ENCODE data around the gene CHST3.
"Not testable (repeated sequence)": the region's sequence is repeated elsewhere in the genome, so short reads cannot be mapped to it uniquely, and the experiment has no call there.

The CHST3 gene

DNA sequence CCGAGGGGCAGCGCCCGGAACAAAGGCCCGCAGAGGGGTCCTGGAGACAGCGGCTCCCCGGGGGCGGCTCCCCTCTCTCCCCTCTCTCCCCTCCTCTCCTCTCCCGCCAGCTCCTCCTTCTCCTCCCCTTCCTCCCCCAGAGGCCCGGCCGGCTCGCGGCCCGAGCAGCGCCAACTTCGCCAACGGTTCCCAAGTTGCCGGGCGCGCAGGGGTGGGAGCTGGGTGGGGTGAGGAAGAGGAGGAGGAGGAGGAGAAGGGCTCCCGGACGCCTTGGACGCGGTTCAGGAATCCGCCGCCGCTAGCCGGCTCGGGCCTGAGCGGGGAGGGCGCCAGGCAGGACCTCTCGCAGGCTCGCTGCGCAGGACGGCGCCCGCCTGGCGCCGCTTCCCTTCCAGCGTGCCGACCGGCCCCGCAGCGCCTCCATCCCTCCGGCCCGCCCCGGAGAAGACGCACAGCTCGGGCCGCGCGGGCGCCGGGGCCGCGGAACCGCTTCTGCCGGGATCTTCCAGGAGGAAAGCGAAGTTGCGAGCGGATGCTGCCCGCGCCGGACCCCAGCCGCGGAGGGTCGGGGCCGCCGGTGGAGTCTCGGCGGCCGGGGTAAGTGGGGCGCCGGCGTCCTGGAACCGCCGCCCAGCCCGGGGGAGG is at the start of gene CHST3:
CHST3 (plus strand) TSS at position 298 of the 645 bp plus-strand sequence. CDS start 41,448 bp downstream, outside the sequence.
- DNase-seq (ENCODE audit: low read depth in 2 of 2), result no peak

- no peak for DNase-seq (ENCODE audit: low read depth in 2 of 2)
Measured at GRCh38 chr10:71916827-71917226, 47.4 kb upstream of the CHST3 start.

GRCh38 chr10:71918992-71919391 is 45.2 kb upstream of the CHST3 start:
- no peak for DNase-seq (ENCODE audit: low read depth in 2 of 2)

GRCh38 chr10:71919956-71920539 is 44.1 kb upstream of the CHST3 start:
- DNase-seq (ENCODE audit: low read depth in 2 of 2), result not testable (repeated sequence)

DNA sequence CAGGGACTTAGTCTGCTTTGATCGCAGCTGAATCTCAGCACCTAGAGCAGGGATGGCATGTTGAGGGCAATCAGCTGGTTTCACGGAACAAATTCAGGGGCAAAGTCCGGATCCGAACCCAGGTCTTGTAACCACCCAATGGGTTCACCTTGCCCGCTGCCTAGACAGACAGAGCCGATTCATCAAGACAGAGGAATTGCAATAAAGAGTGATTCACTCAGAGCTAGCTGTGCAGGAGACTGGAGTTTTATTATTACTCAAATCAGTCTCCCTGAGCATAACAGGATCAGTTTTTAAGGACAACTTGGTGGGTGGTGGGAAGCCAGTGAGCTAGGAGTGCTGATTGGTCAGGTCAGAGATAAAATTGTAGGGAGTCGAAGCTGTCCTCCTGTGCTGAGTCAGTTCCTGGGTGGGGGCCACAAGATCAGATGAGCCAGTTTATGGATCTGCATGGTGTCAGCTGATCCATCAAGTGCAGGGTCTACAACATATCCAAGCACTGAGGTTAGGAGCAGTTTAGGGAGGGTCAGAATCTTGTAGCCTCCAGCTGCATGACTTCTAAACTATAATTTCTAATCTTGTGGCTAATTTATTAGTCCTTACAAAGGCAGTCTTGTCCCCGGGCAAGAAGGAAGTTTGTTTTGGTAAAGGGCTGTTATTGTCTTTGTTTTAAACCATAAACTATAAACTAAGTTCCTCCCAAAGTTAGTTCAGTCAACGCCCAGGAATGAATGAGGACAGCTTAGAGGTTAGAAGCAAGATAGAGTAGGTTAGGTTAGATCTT is 43.5 kb upstream of the CHST3 start:
- DNase-seq (ENCODE audit: low read depth in 2 of 2), result no peak

- DNase-seq (ENCODE audit: low read depth in 2 of 2), result no peak
Measured at GRCh38 chr10:71921324-71922027, 42.7 kb upstream of the CHST3 start.

DNA sequence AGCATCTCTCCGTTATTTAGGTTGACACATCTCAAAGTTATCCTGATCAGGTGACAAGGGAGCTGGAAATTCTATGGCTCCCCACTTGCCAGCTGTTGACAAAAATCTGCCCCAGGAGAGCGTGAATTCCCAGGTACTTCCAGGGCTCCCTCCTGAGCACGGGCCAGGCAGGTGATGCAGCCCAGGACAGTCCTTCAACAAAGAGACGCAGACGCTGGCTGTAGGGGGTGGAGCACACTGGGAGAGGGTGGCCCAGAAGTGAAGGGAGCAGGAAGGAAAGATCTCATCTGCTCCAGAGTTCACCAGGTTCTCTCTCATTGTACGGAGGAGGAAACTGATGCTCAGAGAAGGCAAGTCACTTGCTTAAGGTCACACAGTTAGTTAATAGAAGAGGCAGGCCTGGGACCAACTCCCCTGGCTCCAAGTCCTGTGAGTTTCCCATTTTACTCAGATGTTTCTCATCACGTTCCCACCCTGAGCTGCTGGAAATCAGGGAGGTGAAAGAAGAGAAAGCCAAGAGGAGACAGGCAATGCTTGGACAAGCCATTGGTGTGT is 41.0 kb upstream of the CHST3 start:
- no peak for DNase-seq (ENCODE audit: low read depth in 2 of 2)

- DNase-seq (ENCODE audit: low read depth in 2 of 2), result no peak
Measured at GRCh38 chr10:71924771-71925170, 39.4 kb upstream of the CHST3 start.

GRCh38 chr10:71927159-71927558 is 37.0 kb upstream of the CHST3 start:
- no peak for DNase-seq (ENCODE audit: low read depth in 2 of 2)

- DNase-seq (ENCODE audit: low read depth in 2 of 2), result no peak
Measured at GRCh38 chr10:71927776-71928592, 36.2 kb upstream of the CHST3 start.

DNA sequence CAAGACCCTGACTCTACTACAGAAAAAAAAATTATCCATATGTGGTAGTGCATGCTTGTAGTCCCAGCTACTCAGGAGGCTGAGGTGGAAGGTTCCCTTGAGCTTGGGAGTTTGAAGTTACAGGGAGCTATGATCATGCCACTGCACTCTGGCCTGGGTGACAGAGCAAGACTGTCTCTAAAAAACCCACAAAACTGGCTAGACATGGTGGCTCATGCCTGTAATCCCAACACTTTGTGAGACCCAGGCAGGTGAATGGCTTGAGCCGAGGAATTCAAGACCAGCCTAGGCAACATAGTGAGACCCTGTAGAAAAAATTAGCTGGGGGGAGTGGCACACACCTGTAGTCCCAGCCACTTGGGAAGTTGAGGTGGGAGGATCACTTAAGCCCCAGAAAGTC is 32.9 kb upstream of the CHST3 start:
- no peak for DNase-seq (ENCODE audit: low read depth in 2 of 2)

DNA sequence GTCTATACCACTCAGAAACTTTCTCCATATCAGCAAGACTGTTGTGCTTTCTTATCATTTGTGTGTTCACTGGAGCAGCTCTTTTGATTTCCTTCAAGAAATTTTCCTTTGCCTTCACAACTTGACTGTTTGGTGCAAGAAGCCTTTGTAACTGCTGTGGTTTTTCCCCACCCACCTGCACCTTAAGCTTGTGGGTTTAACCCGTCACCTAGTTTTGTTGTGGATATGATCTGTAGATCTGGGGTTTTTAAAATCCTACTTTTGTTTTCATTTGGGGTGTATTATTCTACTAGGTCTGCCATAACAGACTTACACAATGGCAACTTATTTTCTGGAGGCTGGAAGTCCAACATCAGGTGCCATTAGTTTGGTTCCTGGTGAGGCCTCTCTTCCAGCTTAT is 30.5 kb upstream of the CHST3 start:
- peak; percentile 16 to 50 for DNase-seq (ENCODE audit: low read depth in 2 of 2)

DNA sequence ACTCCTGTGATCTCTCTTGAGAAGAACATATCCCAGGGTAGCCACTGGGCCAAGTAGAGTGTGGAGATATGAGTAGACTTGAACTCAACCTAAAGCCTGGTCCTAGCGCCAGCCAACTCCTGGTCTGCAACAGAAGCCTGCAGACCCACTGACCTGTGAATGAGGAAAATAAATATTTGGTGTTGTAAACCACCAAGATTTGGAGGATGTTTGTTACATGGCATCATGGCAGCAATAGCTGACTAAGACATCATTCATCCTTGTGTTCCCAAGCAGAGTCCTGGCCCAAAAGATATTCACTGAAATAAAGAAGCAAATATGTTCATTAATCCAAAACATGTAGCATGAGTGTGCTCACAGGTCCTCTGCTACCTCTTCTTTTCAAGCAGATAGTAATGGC is 26.0 kb upstream of the CHST3 start:
- DNase-seq (ENCODE audit: low read depth in 2 of 2), result no peak

DNA sequence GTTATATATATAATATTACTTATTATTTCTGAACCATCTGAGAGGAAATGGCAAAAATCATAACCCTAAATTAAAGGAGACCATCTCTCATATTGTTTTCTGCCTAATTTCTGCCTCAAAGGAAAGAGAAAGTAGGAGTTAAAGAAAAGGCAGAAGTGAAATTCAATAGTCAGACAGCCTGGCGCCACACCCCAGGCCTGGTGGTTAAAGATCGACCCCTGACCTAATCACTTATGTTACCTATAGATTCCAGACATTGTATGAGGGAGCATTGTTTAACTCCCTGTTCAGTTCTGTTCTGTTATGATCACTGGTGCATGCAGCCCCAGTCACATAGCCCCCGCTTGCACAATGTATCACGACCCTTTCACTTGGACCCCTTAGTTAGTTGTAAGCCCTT is 24.9 kb upstream of the CHST3 start:
- no peak for DNase-seq (ENCODE audit: low read depth in 2 of 2)

DNA sequence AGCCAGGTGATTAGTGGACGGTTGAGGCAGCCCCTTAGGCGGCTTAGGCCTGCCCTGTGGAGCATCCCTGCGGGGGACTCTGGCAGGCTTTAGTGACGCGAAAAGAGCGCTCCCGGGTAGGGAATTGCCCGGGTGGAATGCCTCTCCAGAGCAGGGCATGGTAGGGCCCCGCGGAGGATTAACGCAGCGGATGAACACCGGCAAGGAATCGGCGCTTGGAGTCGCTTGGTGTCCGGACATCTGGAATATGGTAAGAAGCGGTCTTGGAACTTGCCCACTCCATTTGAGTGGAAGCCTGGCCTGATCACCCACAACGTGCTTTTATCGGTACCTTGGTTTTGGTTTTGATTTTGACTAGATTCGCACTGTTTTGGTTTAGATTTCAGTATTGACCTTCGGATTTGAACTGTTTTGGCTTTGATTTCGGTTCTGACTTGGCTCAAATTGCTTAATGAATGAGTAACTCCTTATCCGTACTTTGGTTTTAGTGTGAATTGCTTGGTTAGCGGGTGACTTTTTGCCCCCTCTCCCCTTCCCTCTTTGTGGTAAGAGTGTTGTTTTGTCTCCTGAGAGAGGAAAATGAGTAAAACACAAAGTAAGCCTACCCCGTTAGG is 24.2 kb upstream of the CHST3 start:
- no peak for DNase-seq (ENCODE audit: low read depth in 2 of 2)

- DNase-seq (ENCODE audit: low read depth in 2 of 2), result no peak
Measured at GRCh38 chr10:71940752-71941151, 23.4 kb upstream of the CHST3 start.

GRCh38 chr10:71941318-71941717 is 22.9 kb upstream of the CHST3 start:
- DNase-seq (ENCODE audit: low read depth in 2 of 2), result no peak

GRCh38 chr10:71945819-71946474 is 18.2 kb upstream of the CHST3 start:
- DNase-seq (ENCODE audit: low read depth in 2 of 2), result no peak

GRCh38 chr10:71946700-71947099 is 17.5 kb upstream of the CHST3 start:
- no peak for DNase-seq (ENCODE audit: low read depth in 2 of 2)

GRCh38 chr10:71948496-71949067 is 15.6 kb upstream of the CHST3 start:
- no peak for DNase-seq (ENCODE audit: low read depth in 2 of 2)

Measured in stimulated activated CD4-positive, alpha-beta T cell treated with anti-CD3 and anti-CD28 coated beads, Interleukin-4, amount 100 ng/mL, for 48 hours (primary cell).